ENCODE data around the gene ZBED4.
A peak's percentile ranks its signal among the peaks of the same experiment; 100 is the strongest.

Gene ZBED4

GRCh38 chr22:49928185-49928495 is 74.5 kb downstream of the ZBED4 start:
- no peak for TF ChIP-seq CTCF (IDR thresholded peaks at IDR 0.05; ENCODE audit: borderline replicate concordance, control extremely low read depth, extremely low read depth, insufficient read depth, missing control alignments)
- in situ Hi-C loops (cut with MboI; ENCODE audit: low sequenced_read_pairs, unreplicated experiment): no loop called here
- no peak for DNase-seq (ENCODE audit: low spot score)

GRCh38 chr22:49928555-49929210 is 75.0 kb downstream of the ZBED4 start:
- DNase-seq (ENCODE audit: low spot score): no peak
- in situ Hi-C loops (cut with MboI; ENCODE audit: low sequenced_read_pairs, unreplicated experiment): no loop called here
- TF ChIP-seq CTCF (IDR thresholded peaks at IDR 0.05; ENCODE audit: borderline replicate concordance, control extremely low read depth, extremely low read depth, insufficient read depth, missing control alignments): no peak

- TF ChIP-seq CTCF (IDR thresholded peaks at IDR 0.05; ENCODE audit: borderline replicate concordance, control extremely low read depth, extremely low read depth, insufficient read depth, missing control alignments): peak; percentile 94
- DNase-seq (ENCODE audit: low spot score): peak; percentile 88
- in situ Hi-C loops (cut with MboI; ENCODE audit: low sequenced_read_pairs, unreplicated experiment): no loop called here
Measured at GRCh38 chr22:49929211-49929979, 75.8 kb downstream of the ZBED4 start.

- in situ Hi-C loops (cut with MboI; ENCODE audit: low sequenced_read_pairs, unreplicated experiment): loop anchor here (5.0 kb wide), 1 partner anchor 102 kb away; no protein-coding TSS in a partner anchor
- DNase-seq (ENCODE audit: low spot score): no peak
Measured at GRCh38 chr22:49929994-49930575, 76.4 kb downstream of the ZBED4 start.

GRCh38 chr22:49930596-49931412 is 77.2 kb downstream of the ZBED4 start:
- peak; percentile 78 for DNase-seq (ENCODE audit: low spot score)
- in situ Hi-C loops (cut with MboI; ENCODE audit: low sequenced_read_pairs, unreplicated experiment): loop anchor here (5.0 kb wide), 1 partner anchor 101 kb away; no protein-coding TSS in a partner anchor
- TF ChIP-seq CTCF (IDR thresholded peaks at IDR 0.05; ENCODE audit: borderline replicate concordance, control extremely low read depth, extremely low read depth, insufficient read depth, missing control alignments): peak; percentile 81

More at GRCh38 chr22:49929994-49930575, 76.4 kb downstream of the ZBED4 start:
- no peak for TF ChIP-seq CTCF (IDR thresholded peaks at IDR 0.05; ENCODE audit: borderline replicate concordance, control extremely low read depth, extremely low read depth, insufficient read depth, missing control alignments)
